ENCODE data around the gene OR1M1. TPM values are rescaled to one million over a fixed set of nuclear protein-coding genes. Genes with fewer than 3 reads are reported as not detected.

OR1M1 gene
- total and polyA plus RNA-seq, 2 experiments from 2014 or later = not detected

- no peaks in the 10 kb centered on the region for H3K4me1 ChIP-seq (ENCODE audit: insufficient read depth)
- no peak overlapping the region for H2AFZ ChIP-seq
- H3K4me2 ChIP-seq = no peak overlapping the region
- H3K9me3 ChIP-seq (ENCODE audit: low read depth) = no peaks in the 10 kb centered on the region
- H3K4me3 ChIP-seq = no peak overlapping the region
- no peaks in the 10 kb centered on the region for H4K20me1 ChIP-seq (ENCODE audit: insufficient read depth, poor library complexity, severe bottlenecking)
- H3K36me3 ChIP-seq (replicated peaks; ENCODE audit: insufficient read depth, low read depth) = no peaks in the 10 kb centered on the region
- TF ChIP-seq EZH2 (IDR thresholded peaks at IDR 0.05; ENCODE audit: borderline replicate concordance) (no peak), EZH2phosphoT487 (IDR thresholded peaks at IDR 0.05; ENCODE audit: low read depth, severe bottlenecking, unreplicated experiment) (no peak), CTCF (IDR thresholded peaks at IDR 0.05; ENCODE audit: poor library complexity) (no peak)
- WGBS (ENCODE audit: low lambda C conversion rate, missing lambda C conversion rate) = 85% methylated on average over 9 of the region's 9 CpGs
- H3K27me3 ChIP-seq = no peaks in the 10 kb centered on the region
- H3K79me2 ChIP-seq = no peaks in the 10 kb centered on the region
- peak overlapping the region; percentile 43 for H3K27ac ChIP-seq
- no peak for DNase-seq (ENCODE audit: low spot score)
- no peaks in the 10 kb centered on the region for H3K9me2 ChIP-seq (replicated peaks; ENCODE audit: insufficient read depth)
Measured at GRCh38 chr19:9040131-9040530, 46.7 kb upstream of the OR1M1 start.

GRCh38 chr19:9041023-9041422 is 45.8 kb upstream of the OR1M1 start:
- Histone ChIP-seq H3K4me2 (no peak overlapping the region), H3K27ac (no peak overlapping the region), H4K20me1 (ENCODE audit: insufficient read depth, poor library complexity, severe bottlenecking) (no peaks in the 10 kb centered on the region), H3K79me2 (no peaks in the 10 kb centered on the region), H3K9me3 (ENCODE audit: low read depth) (no peaks in the 10 kb centered on the region), H2AFZ (no peak overlapping the region), H3K27me3 (no peaks in the 10 kb centered on the region), H3K9me2 (replicated peaks; ENCODE audit: insufficient read depth) (no peaks in the 10 kb centered on the region), H3K4me1 (ENCODE audit: insufficient read depth) (no peaks in the 10 kb centered on the region), H3K4me3 (no peak overlapping the region), H3K36me3 (replicated peaks; ENCODE audit: insufficient read depth, low read depth) (no peaks in the 10 kb centered on the region)
- WGBS (ENCODE audit: low lambda C conversion rate, missing lambda C conversion rate) = 91% methylated on average over 8 of the region's 8 CpGs
- no peak for TF ChIP-seq EZH2phosphoT487 (IDR thresholded peaks at IDR 0.05; ENCODE audit: low read depth, severe bottlenecking, unreplicated experiment)
- no peak for TF ChIP-seq CTCF (IDR thresholded peaks at IDR 0.05; ENCODE audit: poor library complexity)
- no peak for TF ChIP-seq EZH2 (IDR thresholded peaks at IDR 0.05; ENCODE audit: borderline replicate concordance)
- no peak for DNase-seq (ENCODE audit: low spot score)

GRCh38 chr19:9043524-9043923 is 43.3 kb upstream of the OR1M1 start:
- DNase-seq (ENCODE audit: low spot score) = no peak
- WGBS (ENCODE audit: low lambda C conversion rate, missing lambda C conversion rate) = 78% methylated on average over 5 of the region's 5 CpGs
- H3K4me2 ChIP-seq = no peak overlapping the region

GRCh38 chr19:9044449-9044848 is 42.4 kb upstream of the OR1M1 start:
- 81% methylated on average over 3 of the region's 3 CpGs for WGBS (ENCODE audit: low lambda C conversion rate, missing lambda C conversion rate)
- no peaks in the 10 kb centered on the region for H3K9me3 ChIP-seq (ENCODE audit: low read depth)
- no peak overlapping the region for H3K4me2 ChIP-seq
- no peaks in the 10 kb centered on the region for H3K79me2 ChIP-seq
- no peak for TF ChIP-seq EZH2 (IDR thresholded peaks at IDR 0.05; ENCODE audit: borderline replicate concordance)
- TF ChIP-seq EZH2phosphoT487 (IDR thresholded peaks at IDR 0.05; ENCODE audit: low read depth, severe bottlenecking, unreplicated experiment) = no peak
- no peak for TF ChIP-seq CTCF (IDR thresholded peaks at IDR 0.05; ENCODE audit: poor library complexity)
- no peak overlapping the region for H3K4me3 ChIP-seq
- no peak overlapping the region for H2AFZ ChIP-seq
- H3K9me2 ChIP-seq (replicated peaks; ENCODE audit: insufficient read depth) = no peaks in the 10 kb centered on the region
- no peaks in the 10 kb centered on the region for H3K36me3 ChIP-seq (replicated peaks; ENCODE audit: insufficient read depth, low read depth)
- H3K27ac ChIP-seq = no peak overlapping the region
- no peak for DNase-seq (ENCODE audit: low spot score)
- H4K20me1 ChIP-seq (ENCODE audit: insufficient read depth, poor library complexity, severe bottlenecking) = no peaks in the 10 kb centered on the region
- H3K4me1 ChIP-seq (ENCODE audit: insufficient read depth) = no peaks in the 10 kb centered on the region
- H3K27me3 ChIP-seq = no peaks in the 10 kb centered on the region

More at GRCh38 chr19:9043524-9043923, 43.3 kb upstream of the OR1M1 start:
- Histone ChIP-seq H2AFZ (no peak overlapping the region), H3K9me2 (replicated peaks; ENCODE audit: insufficient read depth) (no peaks in the 10 kb centered on the region), H3K27me3 (no peaks in the 10 kb centered on the region), H3K79me2 (no peaks in the 10 kb centered on the region), H3K4me1 (ENCODE audit: insufficient read depth) (no peaks in the 10 kb centered on the region), H3K4me3 (no peak overlapping the region), H3K9me3 (ENCODE audit: low read depth) (no peaks in the 10 kb centered on the region), H3K27ac (no peak overlapping the region), H3K36me3 (replicated peaks; ENCODE audit: insufficient read depth, low read depth) (no peaks in the 10 kb centered on the region), H4K20me1 (ENCODE audit: insufficient read depth, poor library complexity, severe bottlenecking) (no peaks in the 10 kb centered on the region)
- no peak for TF ChIP-seq EZH2phosphoT487 (IDR thresholded peaks at IDR 0.05; ENCODE audit: low read depth, severe bottlenecking, unreplicated experiment)
- TF ChIP-seq EZH2 (IDR thresholded peaks at IDR 0.05; ENCODE audit: borderline replicate concordance) = no peak
